ENCODE data around the gene CHCHD10.

- TF ChIP-seq ZFP3 (CRISPR knock-in tag; IDR thresholded peaks at IDR 0.05) (no peak), POU6F1 (CRISPR knock-in tag; IDR thresholded peaks at IDR 0.05; ENCODE audit: borderline replicate concordance, low read depth) (no peak), SNAI2 (CRISPR knock-in tag; IDR thresholded peaks at IDR 0.05) (no peak), CSDC2 (CRISPR knock-in tag; IDR thresholded peaks at IDR 0.05) (no peak), CSRNP3 (CRISPR knock-in tag; IDR thresholded peaks at IDR 0.05) (no peak), ZC3H10 (CRISPR knock-in tag; IDR thresholded peaks at IDR 0.05) (no peak), CREB5 (CRISPR knock-in tag; IDR thresholded peaks at IDR 0.05; ENCODE audit: low read depth) (no peak), RARB (CRISPR knock-in tag; IDR thresholded peaks at IDR 0.05) (no peak), ESRRG (CRISPR knock-in tag; IDR thresholded peaks at IDR 0.05) (no peak), ZNF565 (CRISPR knock-in tag; conservative IDR thresholded peaks at IDR 0.05; ENCODE audit: low read depth) (no peak)
- TF ChIP-seq, protein P1, sequence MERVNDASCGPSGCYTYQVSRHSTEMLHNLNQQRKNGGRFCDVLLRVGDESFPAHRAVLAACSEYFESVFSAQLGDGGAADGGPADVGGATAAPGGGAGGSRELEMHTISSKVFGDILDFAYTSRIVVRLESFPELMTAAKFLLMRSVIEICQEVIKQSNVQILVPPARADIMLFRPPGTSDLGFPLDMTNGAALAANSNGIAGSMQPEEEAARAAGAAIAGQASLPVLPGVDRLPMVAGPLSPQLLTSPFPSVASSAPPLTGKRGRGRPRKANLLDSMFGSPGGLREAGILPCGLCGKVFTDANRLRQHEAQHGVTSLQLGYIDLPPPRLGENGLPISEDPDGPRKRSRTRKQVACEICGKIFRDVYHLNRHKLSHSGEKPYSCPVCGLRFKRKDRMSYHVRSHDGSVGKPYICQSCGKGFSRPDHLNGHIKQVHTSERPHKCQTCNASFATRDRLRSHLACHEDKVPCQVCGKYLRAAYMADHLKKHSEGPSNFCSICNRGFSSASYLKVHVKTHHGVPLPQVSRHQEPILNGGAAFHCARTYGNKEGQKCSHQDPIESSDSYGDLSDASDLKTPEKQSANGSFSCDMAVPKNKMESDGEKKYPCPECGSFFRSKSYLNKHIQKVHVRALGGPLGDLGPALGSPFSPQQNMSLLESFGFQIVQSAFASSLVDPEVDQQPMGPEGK (CRISPR knock-in tag; IDR thresholded peaks at IDR 0.05; ENCODE audit: borderline replicate concordance), result no peak
Measured at GRCh38 chr22:23782252-23782651, 14.5 kb upstream of the CHCHD10 start.

All from SK-N-SH treated with all-trans-retinoic acid at 6 μM for 48 hours (cell line).